K562 (cell line): ENCODE measurements around the gene SMYD2. TPM values are rescaled to one million over a fixed set of nuclear protein-coding genes. Genes with fewer than 3 reads are reported as not detected.

Experiments used
- ATAC-seq: fragments of 200-7000 bp; cut with Tn5 transposase; 3 replicates; pipeline ENCODE4 v1.9.1; 2020; ENCODE audit warnings: moderate library complexity
- BruUV-seq: library from RNA; stranded (reverse); fragments of 400-500 nt; replicated peaks from 2 replicates; lab custom pipeline; 2021; lab: Mats Ljungman, UMichigan
- CTCF ChIA-PET: fragments of 300-600 bp; formaldehyde crosslinking; extraction: SDS; loops from one replicate; lab custom pipeline; 2021; ENCODE audit warnings: low intra/inter-chr PET ratio; lab: Yijun Ruan, JAX
- POLR2A ChIA-PET: fragments of 300-600, 350-650 bp; sonication (Branson Sonifier 250); formaldehyde crosslinking; extraction: SDS; loops from one replicate; lab custom pipeline; 2021; ENCODE audit warnings: antibody characterized with exemption, inconsistent platforms; lab: Yijun Ruan, JAX
- DNase-seq, 4 experiments: peaks; one replicate each; pipeline versions ENCODE4 v3.0.0 to v3.0.0-alpha.2; 2011 to 2018; ENCODE audit warnings: low spot score in 3 of 4, mixed read lengths in 3 of 4; ENCODE audit errors: extremely low read depth in 1 of 4
- FAIRE-seq: peaks from 2 replicates; lab custom pipeline; 2011; peaks lifted over from hg19 to GRCh38; lab: Jason Lieb, UNC
- H2AFZ ChIP-seq: 2 replicates; pipeline ENCODE4 v1.6.0; 2011; ENCODE audit warnings: low read depth, low read length, control low read depth, inconsistent platforms
- H3K27ac ChIP-seq: fragments of 200-600 bp; 3 replicates; pipeline ENCODE4 v1.8.0; 2011; ENCODE audit warnings: low read depth, mild to moderate bottlenecking, control low read depth, inconsistent platforms, low read length, moderate library complexity, mixed read lengths; ENCODE audit errors: extremely low read depth
- H3K27me3 ChIP-seq, 2 experiments: fragments of 300-600 bp in 1 of 2; 2 replicates in 1 of 2; 3 replicates in 1 of 2; pipeline versions ENCODE4 v1.6.0 to v1.8.0; 2011; ENCODE audit warnings: inconsistent platforms in 2 of 2, low read length in 2 of 2, mild to moderate bottlenecking in 1 of 2, mixed read lengths in 1 of 2, moderate library complexity in 1 of 2; ENCODE audit not compliant: control insufficient read depth in 2 of 2, insufficient read depth in 2 of 2
- H3K36me3 ChIP-seq: fragments of 300-600 bp; 3 replicates; pipeline ENCODE4 v1.8.0; 2011; ENCODE audit warnings: mild to moderate bottlenecking, low read length, inconsistent platforms; ENCODE audit not compliant: control insufficient read depth, insufficient read depth
- H3K4me1 ChIP-seq, 2 experiments: fragments of 200-600 bp in 1 of 2; replicated peaks in 1 of 2; 2 replicates in 1 of 2; 3 replicates in 1 of 2; pipeline versions ENCODE4 v1.5.1 to v1.8.0; 2011; ENCODE audit warnings: inconsistent platforms in 2 of 2, low read length in 2 of 2, mild to moderate bottlenecking in 1 of 2, mixed read lengths in 1 of 2, moderate library complexity in 1 of 2; ENCODE audit not compliant: control insufficient read depth in 2 of 2, insufficient read depth in 2 of 2
- H3K4me2 ChIP-seq: 2 replicates; pipeline ENCODE4 v1.6.1; 2011; ENCODE audit warnings: low read length, control low read depth, inconsistent platforms, mixed read lengths; ENCODE audit not compliant: insufficient read depth
- H3K4me3 ChIP-seq: fragments of 200-600 bp; sonication (generic), shearing (Covaris generic); 2 replicates; pipeline ENCODE4 v1.5.1; 2016; ENCODE audit warnings: control low read depth, inconsistent platforms
- H3K79me2 ChIP-seq: fragments of 200-600 bp; 3 replicates; pipeline ENCODE4 v1.8.0; 2011; ENCODE audit warnings: low read length, inconsistent platforms; ENCODE audit not compliant: control insufficient read depth, insufficient read depth
- H3K9ac ChIP-seq, 2 experiments: 2 replicates each; pipeline versions ENCODE4 v1.6.0 to v1.6.1; 2011; ENCODE audit warnings: low read depth in 2 of 2, low read length in 2 of 2, control low read depth in 1 of 2, inconsistent platforms in 1 of 2, mild to moderate bottlenecking in 1 of 2, mixed read lengths in 1 of 2; ENCODE audit not compliant: insufficient read depth in 1 of 2
- H3K9me1 ChIP-seq: one replicate; pipeline ENCODE4 v1.6.0; 2011; ENCODE audit warnings: inconsistent platforms, mild to moderate bottlenecking, low read length, moderate library complexity; ENCODE audit not compliant: control insufficient read depth, insufficient read depth
- H3K9me3 ChIP-seq: replicated peaks from 2 replicates; pipeline ENCODE4 v1.5.1; 2011; ENCODE audit warnings: low read depth, low read length, inconsistent platforms; ENCODE audit not compliant: control insufficient read depth, insufficient read depth
- H4K20me1 ChIP-seq: replicated peaks from 2 replicates; pipeline ENCODE4 v1.6.1; 2011; ENCODE audit warnings: low read length, inconsistent platforms, mixed read lengths; ENCODE audit not compliant: control insufficient read depth, insufficient read depth
- C11orf30 ChIP-seq: fragments of 450-650 bp; IDR thresholded peaks from 2 replicates; pipeline ENCODE4 v1.6.1; 2016; ENCODE audit warnings: low read depth, mild to moderate bottlenecking
- ETV6 ChIP-seq, 3 experiments: fragments of 150-350 bp in 1 of 3; sonication (generic) in 1 of 3; formaldehyde crosslinking in 1 of 3; IDR thresholded peaks; 2 replicates each; pipeline versions ENCODE4 v1.6.1 to v1.8.0; 2014 to 2022; ENCODE audit warnings: borderline replicate concordance in 2 of 3, low read depth in 2 of 3, antibody characterized with exemption in 1 of 3, low read length in 1 of 3, mild to moderate bottlenecking in 1 of 3, missing genetic modification reagents in 1 of 3
- NR4A1 ChIP-seq, 2 experiments: fragments of 250-450 bp in 1 of 2; fragments of 450-650 bp in 1 of 2; sonication (Bioruptor Pico) in 1 of 2; IDR thresholded peaks; 2 replicates each; pipeline versions ENCODE4 v1.4.0 to v1.6.1; 2016 to 2020; ENCODE audit warnings: mild to moderate bottlenecking in 2 of 2, missing compliant biosample characterization in 1 of 2, missing genetic modification characterization in 1 of 2, moderate library complexity in 1 of 2
- PYGO2 ChIP-seq: fragments of 450-650 bp; IDR thresholded peaks from 2 replicates; pipeline ENCODE4 v1.6.1; 2016; ENCODE audit warnings: mild to moderate bottlenecking, missing genetic modification characterization, moderate library complexity, missing compliant biosample characterization
- RAD51 ChIP-seq: fragments of 450-650 bp; IDR thresholded peaks from 2 replicates; pipeline ENCODE4 v1.7.1; 2016; ENCODE audit warnings: low read depth, mild to moderate bottlenecking, borderline replicate concordance
- RHOXF2B ChIP-seq: fragments of 250-450 bp; sonication (Bioruptor Pico); conservative IDR thresholded peaks from 2 replicates; pipeline ENCODE4 v1.5.1; 2021
- TEAD1 ChIP-seq, 2 experiments: fragments of 450-650 bp in 1 of 2; sonication (generic) in 1 of 2; formaldehyde crosslinking; IDR thresholded peaks; 2 replicates each; pipeline versions ENCODE4 v1.4.0 to v1.8.0; 2020 to 2022; ENCODE audit warnings: mild to moderate bottlenecking in 2 of 2, missing genetic modification reagents in 1 of 2
- THRAP3 ChIP-seq: fragments of 450-650 bp; IDR thresholded peaks from 2 replicates; pipeline ENCODE4 v1.6.1; 2016; ENCODE audit warnings: mild to moderate bottlenecking, inconsistent platforms, borderline replicate concordance
- TOE1 ChIP-seq, 2 experiments: fragments of 450-650 bp in 1 of 2; sonication (generic) in 1 of 2; formaldehyde crosslinking in 1 of 2; IDR thresholded peaks; 2 replicates each; pipeline versions ENCODE4 v1.7.1 to v1.8.0; 2016 to 2022; ENCODE audit warnings: borderline replicate concordance in 2 of 2, mild to moderate bottlenecking in 2 of 2, antibody characterized with exemption in 1 of 2, inconsistent platforms in 1 of 2, low read depth in 1 of 2, missing genetic modification reagents in 1 of 2, moderate library complexity in 1 of 2
- ZNF316 ChIP-seq: fragments of 450-650 bp; IDR thresholded peaks from 2 replicates; pipeline ENCODE4 v1.6.1; 2016
- WGBS: fragments of 100-300 bp; shearing (Covaris generic); methylation state at CpG from one replicate; pipeline ENCODE4 v1.1.6; 2016; ENCODE audit warnings: low coverage, mixed read lengths; ENCODE audit not compliant: insufficient coverage; ENCODE audit errors: missing lambda C conversion rate; 5-methylcytosine and 5-hydroxymethylcytosine counted together
- in situ Hi-C: fragments of 300-500 bp; cut with MboI; formaldehyde crosslinking; loops from 4 replicates; pipeline ENCODE4 v1.15.0; 2018; ENCODE audit warnings: inconsistent platforms, mixed read lengths
- intact Hi-C: fragments of 100-400 bp; cut with micrococcal nuclease; formaldehyde crosslinking; loops from 2 replicates; pipeline ENCODE4 v1.14.2; 2022
- polyA plus RNA-seq, 8 experiments: library from polyadenylated mRNA; depleted of rRNA in 4 of 8; stranded (reverse) in 5 of 8; unstranded in 3 of 8; fragments of >200 nt; fragmentation: Nextera tagmentation in 2 of 8; fragmentation: Illumina TruSeq in 1 of 8; extraction: Ambion mirVana in 2 of 8; extraction: Trizol in 1 of 8; gene quantifications; 2 replicates each; pipeline versions ENCODE4 v1.2.1 to v1.2.3, GENCODE V29; 2011 to 2014; ENCODE audit warnings: inconsistent platforms in 1 of 8, missing spikeins in 1 of 8
- total RNA-seq, 7 experiments: library from RNA; depleted of rRNA in 6 of 7; stranded (reverse); fragments of >200 nt in 6 of 7; fragmentation: Illumina TruSeq in 2 of 7; extraction: Trizol in 2 of 7; gene quantifications; 2 replicates each; pipeline versions ENCODE4 v1.2.1 to v1.2.3, GENCODE V29; 2011 to 2021; ENCODE audit warnings: low replicate concordance in 1 of 7
- TF ChIP-seq, protein P1 (sequence below): IDR thresholded peaks from 2 replicates; pipeline ENCODE4 v1.6.1; 2014; ENCODE audit warnings: antibody characterized with exemption

Gene SMYD2
- total and polyA plus RNA-seq, 9 of the 15 experiments (the other 6 are each of a cell fraction or from before 2014, with no cell fraction given): 13.8 to 81.3 (median 39.9) TPM

DNA sequence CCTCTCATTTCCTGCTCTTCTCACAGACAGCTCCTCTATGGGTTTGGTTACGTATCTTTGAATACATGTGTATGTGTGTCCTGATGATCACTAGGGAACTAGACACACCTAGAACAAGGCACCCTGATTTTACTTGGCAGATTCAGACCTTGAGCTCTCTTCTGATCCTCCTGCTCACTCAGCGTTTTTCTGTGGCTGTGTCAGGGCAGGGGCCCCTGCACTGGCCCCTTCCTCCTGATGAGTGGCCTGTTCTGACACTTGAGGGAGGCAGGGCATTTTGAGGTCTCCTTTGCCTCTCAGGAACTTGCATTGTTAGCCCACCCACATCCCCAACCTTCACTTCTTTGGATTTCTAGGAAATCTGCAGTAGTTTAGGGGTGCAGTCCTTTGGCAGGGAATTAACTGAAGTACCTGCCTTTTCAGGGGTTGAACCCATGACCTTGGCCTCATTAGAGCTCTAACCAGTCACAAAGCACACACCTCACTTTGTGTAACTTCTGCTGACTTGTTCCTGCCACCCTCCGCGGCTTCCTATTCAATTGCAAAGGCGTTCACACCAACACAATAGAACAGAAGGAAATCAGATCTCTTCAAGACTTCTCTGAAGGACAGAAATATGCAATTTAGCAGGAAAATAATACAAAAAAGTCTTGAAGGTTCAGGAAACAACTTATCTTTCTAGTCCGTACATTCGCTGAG lies 8.8 kb downstream of the SMYD2 start:
- ChIA-PET CTCF (no interaction called here), POLR2A (interaction anchor here (0.7 to 1.4 kb wide), 2 partner anchors 23 to 34 kb away, joined by 3 to 4 read pairs; no protein-coding TSS in a partner anchor)
- peak overlapping the region in 1 of 2 experiments; percentile 0; a peak in 1 of 4 replicates for H3K9ac ChIP-seq
- DNase-seq: no peak
- no peak overlapping the region for H2AFZ ChIP-seq
- no peaks in the 10 kb centered on the region for H3K9me3 ChIP-seq
- H3K4me2 ChIP-seq: no peak overlapping the region
- FAIRE-seq: no peak
- H3K27me3 ChIP-seq: no peaks in the 10 kb centered on the region
- no TSS peak for BruUV-seq
- H3K36me3 ChIP-seq: peaks cover 3% of the 10 kb centered on the region; the same call in 1 of the 3 replicates
- ATAC-seq: peak; percentile 17; the same call in 2 of the 3 replicates
- no peak overlapping the region for H3K27ac ChIP-seq
- no peaks in the 10 kb centered on the region for H4K20me1 ChIP-seq
- peaks cover 28% of the 10 kb centered on the region for H3K79me2 ChIP-seq
- intact Hi-C loops: no loop called here
- TF ChIP-seq C11orf30 (peak; percentile 36; the same call in 1 of the 2 replicates), PYGO2 (tag) (no peak), ZNF316 (peak; percentile 57)
- no peak overlapping the region for H3K4me3 ChIP-seq
- in situ Hi-C loops: no loop called here
- 0 out of 5 replicates have a peak, but pooled peaks cover 0 to 2% of the 10 kb centered on the region in 2 experiments for H3K4me1 ChIP-seq
- H3K9me1 ChIP-seq: no peaks in the 10 kb centered on the region
- WGBS: 81% methylated on average over 7 of the region's 7 CpGs

DNA sequence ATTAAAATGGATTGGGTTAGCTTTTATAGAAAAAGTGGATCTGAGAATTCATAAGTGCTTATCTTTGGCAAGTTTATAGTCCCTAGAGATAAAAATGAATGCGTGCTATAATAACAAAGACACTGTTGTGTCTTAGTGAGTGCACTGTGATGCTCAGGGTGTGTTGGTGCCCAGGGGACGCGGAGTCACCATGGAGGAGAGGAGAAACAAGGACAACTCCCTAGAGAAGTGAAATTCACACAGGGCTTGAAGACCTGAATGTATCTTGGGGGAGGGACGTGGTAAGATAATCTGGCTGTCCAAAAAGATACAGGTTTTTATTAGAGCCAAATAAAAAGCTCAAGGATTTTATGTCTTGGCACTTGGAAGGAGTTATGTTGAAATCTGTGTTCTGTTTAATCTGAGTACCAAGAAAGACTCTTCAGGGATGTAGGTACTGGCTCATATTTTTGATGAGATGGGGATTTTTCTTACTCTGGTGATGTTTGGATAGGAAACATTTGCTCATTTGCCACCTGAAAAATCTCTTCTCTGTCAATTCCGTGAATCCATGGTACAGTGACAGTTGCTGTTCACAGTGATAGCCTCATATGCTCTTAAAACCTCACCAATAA lies 9.6 kb downstream of the SMYD2 start:
- in situ Hi-C loops: no loop called here
- Histone ChIP-seq H2AFZ (no peak overlapping the region), H3K4me1 (no peaks in the 10 kb centered on the region), H3K79me2 (peaks cover 21% of the 10 kb centered on the region), H4K20me1 (no peaks in the 10 kb centered on the region), H3K4me2 (no peak overlapping the region), H3K4me3 (no peak overlapping the region), H3K27ac (no peak overlapping the region), H3K9me3 (no peaks in the 10 kb centered on the region), H3K27me3 (no peaks in the 10 kb centered on the region), H3K36me3 (peaks cover 3% of the 10 kb centered on the region; the same call in 1 of the 3 replicates), H3K9me1 (no peaks in the 10 kb centered on the region), H3K9ac (no peak overlapping the region)
- FAIRE-seq: no peak
- WGBS: 70% methylated on average over 5 of the region's 5 CpGs
- ChIA-PET CTCF (interaction anchor here (0.5 kb wide), 1 partner anchor 28 kb away, joined by 3 read pairs; no protein-coding TSS in a partner anchor), POLR2A (interaction anchor here (1.4 to 1.6 kb wide), 3 partner anchors 7 to 29 kb away, joined by 3 to 5 read pairs (median 4); no protein-coding TSS in a partner anchor)
- no peak for DNase-seq
- ATAC-seq: no peak
- intact Hi-C loops: no loop called here
- no TSS peak for BruUV-seq
- no peak for TF ChIP-seq NR4A1 (CRISPR knock-in tag; IDR thresholded peaks at IDR 0.05)
- TF ChIP-seq NR4A1 (tag; IDR thresholded peaks at IDR 0.05): no peak
- TF ChIP-seq TOE1 (IDR thresholded peaks at IDR 0.05; ENCODE audit: borderline replicate concordance): no peak
- TF ChIP-seq TOE1 (CRISPR knock-in tag; IDR thresholded peaks at IDR 0.05; ENCODE audit: borderline replicate concordance, low read depth): no peak
- TF ChIP-seq THRAP3: no peak
- TF ChIP-seq ETV6 (IDR thresholded peaks at IDR 0.05; ENCODE audit: borderline replicate concordance in 1 of 2, low read depth in 2 of 2, low read length in 1 of 2): no peak
- no peak for TF ChIP-seq ETV6 (CRISPR knock-in tag; IDR thresholded peaks at IDR 0.05; ENCODE audit: borderline replicate concordance)
- TF ChIP-seq, protein P1, sequence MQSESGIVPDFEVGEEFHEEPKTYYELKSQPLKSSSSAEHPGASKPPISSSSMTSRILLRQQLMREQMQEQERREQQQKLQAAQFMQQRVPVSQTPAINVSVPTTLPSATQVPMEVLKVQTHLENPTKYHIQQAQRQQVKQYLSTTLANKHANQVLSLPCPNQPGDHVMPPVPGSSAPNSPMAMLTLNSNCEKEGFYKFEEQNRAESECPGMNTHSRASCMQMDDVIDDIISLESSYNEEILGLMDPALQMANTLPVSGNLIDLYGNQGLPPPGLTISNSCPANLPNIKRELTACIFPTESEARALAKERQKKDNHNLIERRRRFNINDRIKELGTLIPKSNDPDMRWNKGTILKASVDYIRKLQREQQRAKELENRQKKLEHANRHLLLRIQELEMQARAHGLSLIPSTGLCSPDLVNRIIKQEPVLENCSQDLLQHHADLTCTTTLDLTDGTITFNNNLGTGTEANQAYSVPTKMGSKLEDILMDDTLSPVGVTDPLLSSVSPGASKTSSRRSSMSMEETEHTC: no peak
- no peak for TF ChIP-seq TEAD1 (CRISPR knock-in tag; IDR thresholded peaks at IDR 0.05)
- no peak for TF ChIP-seq RHOXF2B (CRISPR knock-in tag)
- no peak for TF ChIP-seq RAD51
